HG03280 (cell line): ENCODE results near the gene HDAC4.

Experiments
- ATAC-seq: cut with Tn5 transposase; IDR thresholded peaks from one replicate; pipeline ENCODE4 v1.9.1; 2021; ENCODE audit warnings: mild to moderate bottlenecking, moderate library complexity; ENCODE audit not compliant: unreplicated experiment

Gene HDAC4

DNA sequence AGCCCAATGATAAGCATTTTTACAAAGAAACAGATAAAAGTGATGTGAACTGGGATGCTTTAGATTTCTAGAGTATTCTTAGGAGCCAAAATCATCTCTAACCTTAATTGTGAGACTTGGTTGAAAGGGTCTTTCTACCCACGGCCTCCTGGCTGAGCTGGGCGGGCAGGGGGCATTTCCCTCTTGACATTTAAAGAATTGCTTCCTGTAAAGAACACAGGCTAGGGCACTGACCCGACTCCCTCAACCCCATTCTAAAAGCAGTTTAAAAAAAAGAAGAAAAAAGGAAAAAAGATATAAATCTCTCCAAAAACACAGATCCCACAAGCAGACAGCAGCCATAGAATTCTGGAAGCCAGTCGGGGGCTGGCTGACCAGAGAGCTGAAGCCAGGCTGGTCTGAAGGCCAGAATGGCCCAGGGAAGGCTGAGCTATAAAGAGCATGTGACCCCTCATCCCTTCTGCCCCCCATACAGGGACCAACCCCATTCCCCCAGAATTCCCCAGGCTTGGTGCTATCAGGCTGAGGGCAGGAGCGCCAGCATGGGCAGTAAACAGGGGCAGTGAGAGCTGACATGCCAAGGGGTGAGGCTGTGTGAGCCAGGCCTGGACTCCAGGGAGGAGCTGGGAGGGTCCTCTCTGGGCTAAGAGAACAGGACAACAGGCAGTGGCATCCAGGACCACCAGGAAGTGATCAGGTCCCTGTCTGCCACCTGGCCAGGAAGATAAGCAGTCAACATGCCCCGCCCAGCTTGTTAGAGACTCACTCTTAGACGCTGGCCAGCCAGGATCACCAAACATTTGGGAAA, 188.5 kb downstream of the HDAC4 start:
- ATAC-seq, result no peak

DNA sequence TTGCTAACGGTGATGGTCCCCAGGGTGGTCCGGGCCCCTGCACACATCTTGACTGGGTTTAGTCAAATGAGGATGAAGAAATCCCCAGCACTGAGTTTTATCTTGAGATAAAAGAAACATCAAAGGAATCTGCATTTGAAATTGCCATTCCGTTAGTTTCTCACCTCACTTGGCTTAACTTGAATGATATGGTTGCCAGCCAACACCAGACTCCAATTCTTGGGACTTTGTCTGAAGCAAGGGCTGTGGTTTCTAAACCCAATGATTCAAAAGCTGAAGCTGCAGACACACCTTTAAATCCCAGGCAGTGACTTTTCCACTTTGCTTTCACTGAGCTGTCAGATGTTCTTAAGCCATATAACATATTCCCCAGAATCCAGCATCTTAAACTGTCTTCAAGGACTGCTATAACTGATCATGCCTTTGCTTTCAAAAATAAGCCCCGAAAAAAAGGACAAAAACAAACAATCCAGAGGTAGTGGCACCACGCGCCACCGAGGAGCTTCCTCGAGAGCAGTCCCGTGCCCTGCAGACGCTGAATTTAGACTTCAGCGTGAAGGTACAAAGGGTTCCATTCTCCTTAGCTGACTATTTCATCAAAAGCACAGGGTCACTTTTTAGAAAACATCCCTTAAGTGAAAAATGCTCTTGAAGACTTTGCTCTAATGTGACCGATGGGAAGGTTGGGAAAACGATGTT, 189.3 kb downstream of the HDAC4 start:
- ATAC-seq, result no peak

DNA sequence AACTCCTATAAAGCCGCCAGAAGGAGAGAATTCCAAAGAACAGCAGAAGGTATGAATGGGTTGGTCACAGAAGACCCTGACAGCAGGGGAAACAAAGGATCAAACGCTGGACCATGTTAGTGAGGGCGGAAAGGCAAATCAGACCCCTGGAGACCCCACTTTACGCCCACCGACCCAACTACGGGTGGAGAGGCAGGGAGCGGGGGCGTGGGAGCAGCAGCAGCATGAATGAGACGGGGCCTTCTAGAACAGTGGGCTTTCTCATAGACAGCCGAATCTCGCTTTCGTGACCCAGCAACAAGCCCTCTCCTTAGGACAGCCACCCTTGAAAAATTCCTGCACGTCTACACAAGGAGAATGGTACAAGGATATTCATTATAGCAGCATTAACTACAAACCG, 191.0 kb downstream of the HDAC4 start:
- ATAC-seq, result no peak

DNA sequence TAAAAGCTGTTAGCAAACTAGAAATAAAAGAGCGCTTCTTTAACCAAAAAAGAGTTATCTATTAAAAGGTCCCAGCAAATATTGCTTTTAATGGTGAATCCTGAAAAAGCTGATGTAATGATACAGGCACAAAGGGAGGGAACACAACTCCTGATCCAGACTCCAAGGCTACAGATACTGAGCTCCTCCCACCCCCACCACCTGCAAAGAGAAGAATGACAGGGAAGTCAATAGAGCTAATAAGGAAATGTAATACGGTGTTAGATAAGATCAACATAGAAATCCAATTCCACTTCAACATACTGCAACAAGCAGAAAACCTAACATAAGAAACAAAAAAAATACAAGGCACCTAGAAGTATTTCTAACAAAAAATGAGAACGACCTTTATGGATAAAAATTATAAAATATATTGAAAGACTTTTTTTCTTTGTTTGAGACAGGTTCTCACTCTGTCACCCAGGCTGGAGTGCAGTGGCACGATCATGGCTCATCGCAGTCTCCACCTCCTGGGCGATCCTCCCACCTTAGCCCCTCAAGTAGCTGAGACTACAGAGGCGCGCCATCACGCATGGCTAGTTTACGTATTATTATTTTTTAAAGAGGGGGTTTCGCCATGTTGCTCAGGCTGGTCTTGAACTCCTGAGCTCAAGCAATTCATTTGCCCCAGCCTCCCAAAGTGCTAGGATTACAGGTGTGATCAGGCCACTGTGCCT, 192.2 kb downstream of the HDAC4 start:
- ATAC-seq, result no peak

DNA sequence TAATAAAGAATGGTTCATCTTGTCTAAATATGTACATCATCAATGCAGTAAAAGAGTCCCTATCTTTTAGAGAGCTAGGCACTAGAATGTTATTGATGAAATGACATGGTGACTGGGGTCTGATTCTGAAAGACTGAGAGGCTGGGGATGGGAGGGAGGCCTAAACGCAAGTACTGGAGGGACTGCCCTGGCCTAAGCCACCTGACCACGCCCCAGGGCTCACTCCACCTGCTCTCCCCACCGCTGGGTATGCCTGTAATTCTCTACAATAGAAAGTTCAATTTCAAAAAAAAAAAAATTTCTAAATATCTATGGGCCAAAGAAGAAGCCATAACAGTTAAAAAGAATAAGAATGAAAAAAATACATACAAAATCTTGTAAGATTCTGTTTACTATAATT, 194.0 kb downstream of the HDAC4 start:
- no peak for ATAC-seq

DNA sequence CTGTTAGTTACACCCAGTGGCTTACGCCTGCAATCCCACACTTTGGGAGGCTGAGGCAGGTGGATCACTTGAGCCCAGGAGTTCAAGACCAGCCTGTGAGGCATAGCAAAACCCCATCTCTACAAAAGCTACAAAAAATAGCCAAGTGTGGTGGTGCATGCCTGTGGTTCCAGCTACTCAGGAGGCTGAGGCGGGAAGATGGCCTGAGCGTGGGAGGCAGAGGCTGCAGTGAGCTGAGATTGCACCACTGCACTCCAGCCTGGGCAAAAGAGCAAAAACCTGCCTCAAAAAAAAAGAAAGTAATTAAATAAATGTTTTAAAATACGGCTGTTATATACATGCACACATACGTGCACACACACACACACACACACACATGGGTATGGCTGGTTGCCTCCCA, 194.8 kb downstream of the HDAC4 start:
- ATAC-seq, result no peak

DNA sequence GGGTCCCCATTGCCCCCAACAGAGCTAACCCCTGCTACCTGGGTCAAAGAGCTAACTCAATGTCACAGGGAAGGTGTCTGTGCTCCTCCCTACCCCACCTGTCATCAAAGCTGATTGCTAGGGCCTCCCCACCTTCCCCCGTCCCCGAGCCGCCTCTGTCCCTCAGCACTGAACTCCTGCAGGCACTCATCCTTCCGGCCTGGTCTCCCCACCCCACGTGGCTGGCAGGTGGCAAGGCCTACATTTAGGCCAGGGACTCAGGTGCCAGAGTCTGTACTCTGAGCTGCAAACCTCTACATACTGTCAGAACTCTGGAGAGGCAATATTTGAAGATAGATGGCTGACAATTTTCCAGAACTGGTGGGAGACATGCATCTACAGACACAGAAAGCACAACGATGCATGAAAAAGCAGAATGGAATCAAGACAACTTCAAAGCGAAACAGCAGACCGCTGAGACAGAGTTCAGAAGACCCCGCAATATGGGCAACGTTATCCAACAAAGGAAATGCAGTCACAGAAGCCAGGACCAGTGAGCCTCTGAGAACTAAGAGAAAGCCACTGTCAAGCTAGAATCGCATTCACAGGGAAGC, 195.8 kb downstream of the HDAC4 start:
- no peak for ATAC-seq

DNA sequence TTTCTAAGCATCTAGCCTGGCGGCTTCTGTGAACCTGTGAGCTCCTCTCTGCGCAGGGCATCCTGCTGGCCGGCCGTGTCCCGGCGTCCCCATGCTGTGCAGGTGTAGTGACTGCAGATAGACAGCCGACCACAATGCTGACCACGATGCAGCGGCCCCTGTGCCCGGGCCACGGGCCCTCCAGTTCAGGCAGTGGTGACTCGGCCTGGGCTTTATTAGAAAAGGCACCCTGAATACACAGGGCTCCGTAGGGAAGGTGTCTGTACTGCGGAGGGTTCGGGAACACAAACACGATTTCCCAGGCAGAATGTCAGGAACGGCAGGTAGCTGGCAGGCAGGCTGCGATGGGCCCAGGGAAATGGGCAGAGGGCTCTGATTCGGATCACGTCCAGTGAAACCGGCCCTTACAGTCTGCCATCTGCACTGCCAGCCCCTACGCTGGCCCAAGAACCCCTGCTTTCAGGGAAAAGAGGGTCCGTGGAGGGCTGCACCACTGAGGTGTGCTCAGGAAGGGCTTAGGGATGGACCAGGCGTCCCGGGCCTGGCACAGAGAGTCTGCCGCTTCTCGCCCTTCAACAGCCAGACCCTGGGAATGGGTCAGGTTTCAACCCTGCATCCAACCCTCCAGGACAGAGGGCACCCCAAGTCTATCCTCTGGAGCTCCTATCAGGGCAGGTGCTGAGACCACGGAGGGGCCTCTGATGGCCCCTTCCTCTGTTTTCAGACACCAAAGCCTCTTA, 196.5 kb downstream of the HDAC4 start:
- ATAC-seq, result no peak

DNA sequence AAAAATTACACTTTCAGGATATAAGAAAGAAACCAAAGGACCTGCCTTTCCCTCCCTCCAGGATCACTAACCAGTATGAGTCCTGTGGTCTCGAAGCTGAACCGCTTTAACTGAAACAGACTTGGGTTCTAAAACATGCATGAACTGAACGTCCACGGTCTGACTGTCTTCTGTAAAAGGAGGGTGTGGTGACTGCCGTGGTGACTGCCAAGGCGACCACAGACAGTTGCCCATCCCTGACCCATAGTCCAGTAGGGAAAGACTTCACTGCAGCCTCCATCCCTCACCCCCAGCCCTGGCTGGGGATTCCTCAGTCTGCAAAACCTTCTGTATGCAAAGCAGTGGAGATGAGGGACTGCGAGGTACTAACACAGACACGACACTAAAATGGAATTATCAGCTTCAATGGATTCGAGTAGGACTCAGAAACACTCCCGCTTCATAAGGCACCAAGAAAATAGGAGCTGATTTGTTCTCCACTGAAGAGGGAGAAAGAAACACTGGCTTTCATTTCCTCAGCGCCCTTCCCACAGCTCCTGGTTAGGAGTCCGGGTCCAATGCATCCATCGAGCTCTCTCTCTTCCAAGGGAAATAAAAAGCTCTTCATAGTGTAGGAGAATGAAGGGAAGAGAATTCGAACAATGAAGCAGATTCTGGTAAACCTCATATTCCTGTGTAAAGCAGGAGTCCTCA, 197.2 kb downstream of the HDAC4 start:
- ATAC-seq, result no peak

DNA sequence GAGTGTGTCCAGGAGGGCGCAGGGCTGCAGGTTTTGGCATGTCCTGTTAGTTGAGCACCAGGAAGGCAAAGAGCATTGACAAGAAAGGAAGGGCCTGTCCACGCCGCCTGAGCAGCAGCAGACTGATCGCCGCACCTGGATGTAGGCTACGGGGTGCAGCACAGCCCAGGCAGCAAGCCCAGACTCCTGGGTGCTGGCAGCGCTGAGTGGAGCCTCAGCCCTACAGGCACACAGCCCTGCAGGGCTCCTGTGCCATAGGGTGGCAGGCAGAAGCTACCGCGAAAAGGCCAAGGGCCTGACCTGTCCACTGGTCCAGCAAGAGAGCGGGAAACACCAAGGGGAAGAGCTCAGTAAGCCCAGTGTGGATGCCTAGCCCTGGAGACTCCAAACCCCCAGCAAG, 198.0 kb downstream of the HDAC4 start:
- no peak for ATAC-seq

DNA sequence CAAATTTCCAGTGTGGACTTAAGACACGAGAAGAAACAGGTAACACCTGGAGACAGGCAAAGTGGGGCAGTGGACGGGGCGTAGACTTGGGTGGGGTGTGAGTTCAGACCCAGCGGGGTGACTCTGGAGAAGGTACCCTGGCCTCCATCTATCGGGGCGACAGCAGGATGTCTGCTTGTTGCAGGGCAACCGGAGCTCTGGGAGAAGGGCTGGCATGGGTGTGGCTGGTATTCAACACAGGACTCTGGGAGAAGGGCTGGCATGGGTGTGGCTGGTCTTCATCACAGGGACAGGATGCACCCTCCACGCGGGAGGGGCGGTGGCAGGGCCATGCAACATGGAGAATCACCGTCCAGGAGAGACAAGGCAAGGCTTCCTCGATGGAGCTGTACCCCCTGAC, 198.5 kb downstream of the HDAC4 start:
- no peak for ATAC-seq

DNA sequence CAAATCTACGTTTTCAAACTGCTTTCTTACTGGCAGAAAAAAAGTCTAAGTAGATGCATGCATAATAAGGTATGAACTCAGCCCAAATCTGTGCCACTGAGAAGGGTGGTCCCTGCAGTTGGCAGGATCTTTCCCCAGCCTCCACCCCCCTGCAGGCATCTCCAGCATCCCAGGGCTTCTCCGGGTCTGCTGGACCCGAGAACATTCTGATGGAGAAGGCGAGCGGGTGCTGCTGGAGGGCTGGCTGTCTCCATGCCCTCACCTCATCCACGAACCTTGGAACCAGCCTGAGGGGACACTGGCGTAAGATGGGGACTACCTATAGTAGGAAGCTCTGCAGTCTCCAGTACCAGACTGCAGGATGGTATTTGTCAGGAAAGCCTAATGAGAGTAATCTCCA, 198.9 kb downstream of the HDAC4 start:
- ATAC-seq, result no peak

DNA sequence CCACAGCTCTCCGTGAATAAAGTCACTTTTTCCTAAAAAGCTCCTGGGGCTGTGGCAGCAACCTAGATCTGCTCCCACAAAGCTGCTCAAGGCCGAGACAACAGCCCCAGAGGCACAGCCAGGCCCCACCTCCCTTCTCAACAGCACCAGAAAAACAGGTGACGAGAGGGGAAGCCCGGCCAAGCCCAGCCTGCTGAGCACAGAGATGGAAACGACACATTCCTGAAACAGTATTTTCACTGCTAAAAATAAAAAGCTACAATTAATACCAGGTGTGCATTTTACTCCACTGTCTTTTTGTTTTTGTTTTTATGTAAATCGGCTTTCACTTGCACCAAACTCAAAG, 199.3 kb downstream of the HDAC4 start:
- ATAC-seq, result no peak

DNA sequence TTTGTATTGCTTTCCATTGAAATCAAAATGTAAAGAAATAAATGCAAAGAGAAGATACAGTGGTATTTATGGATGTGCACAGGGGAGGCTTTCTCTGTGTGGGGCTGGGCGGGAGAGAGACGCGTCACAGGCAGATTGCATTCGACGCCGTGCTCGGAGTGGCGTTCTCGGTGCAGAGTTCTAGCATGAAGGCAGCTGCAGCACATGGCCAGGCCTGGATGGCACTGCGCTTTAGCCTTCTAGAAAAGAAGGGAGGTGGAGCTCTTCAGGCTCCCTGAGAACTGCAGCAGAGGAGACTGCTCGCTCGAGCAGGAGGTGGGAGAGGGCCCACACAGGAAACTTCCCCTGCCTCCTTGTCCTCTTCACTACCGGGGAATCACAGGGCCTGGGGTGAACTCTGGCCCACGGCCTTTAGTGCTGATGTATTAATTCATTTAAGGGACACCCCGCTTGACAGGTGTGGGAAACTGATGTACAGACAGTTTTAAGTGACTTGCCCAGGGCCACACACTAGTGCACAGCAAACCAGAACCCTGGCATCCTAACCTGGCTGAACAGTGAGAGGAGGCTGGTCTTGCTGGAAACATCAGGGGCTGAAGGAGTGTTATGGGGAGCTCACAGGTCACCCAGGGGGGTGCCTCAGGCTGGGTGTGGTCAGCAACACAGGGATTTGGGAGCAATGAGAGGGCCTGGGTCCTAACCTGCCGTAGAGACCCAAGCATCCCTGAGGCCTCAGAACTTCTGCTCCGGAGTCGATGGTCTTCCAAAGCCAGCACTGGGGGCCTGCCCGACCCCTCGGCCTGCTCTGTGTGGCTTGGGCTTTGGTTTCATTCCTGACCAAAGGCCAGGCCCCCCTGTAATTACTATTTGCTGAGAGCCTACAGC, 199.9 kb downstream of the HDAC4 start:
- no peak for ATAC-seq

DNA sequence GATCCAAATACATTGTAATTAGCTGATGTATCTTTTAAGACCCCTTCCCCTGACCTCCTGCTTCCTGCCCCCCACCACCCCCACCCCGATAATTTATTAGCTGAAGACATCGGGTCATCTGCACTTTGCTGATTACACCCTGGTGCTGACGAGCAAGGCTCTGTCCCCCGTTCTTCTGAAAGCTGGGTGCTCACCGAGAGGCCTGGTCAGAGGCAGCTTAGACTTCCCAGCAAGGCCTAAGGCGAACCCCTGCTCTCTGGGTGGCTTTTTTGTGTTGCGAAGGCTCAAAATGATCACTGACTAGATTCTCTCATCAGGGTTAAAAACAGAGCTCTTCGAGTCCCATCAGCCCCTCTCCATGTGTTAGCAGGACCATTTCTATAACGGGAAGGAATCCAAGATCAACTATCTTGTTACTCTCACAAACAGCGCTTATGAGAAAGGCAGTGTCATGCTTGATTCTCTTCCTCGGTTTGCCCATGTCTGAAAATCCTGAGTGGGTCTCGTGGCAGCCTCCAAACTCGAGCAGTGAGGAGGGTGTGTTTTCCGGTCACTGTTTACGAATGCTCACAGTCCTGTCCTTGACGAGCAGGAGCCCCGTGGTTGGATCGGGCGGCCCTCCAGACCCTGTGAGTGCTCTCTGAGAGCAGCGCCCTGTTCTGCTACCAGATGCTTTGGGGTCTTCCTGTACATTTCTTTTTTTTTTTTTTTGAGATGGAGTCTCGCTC, 201.6 kb downstream of the HDAC4 start:
- no peak for ATAC-seq

DNA sequence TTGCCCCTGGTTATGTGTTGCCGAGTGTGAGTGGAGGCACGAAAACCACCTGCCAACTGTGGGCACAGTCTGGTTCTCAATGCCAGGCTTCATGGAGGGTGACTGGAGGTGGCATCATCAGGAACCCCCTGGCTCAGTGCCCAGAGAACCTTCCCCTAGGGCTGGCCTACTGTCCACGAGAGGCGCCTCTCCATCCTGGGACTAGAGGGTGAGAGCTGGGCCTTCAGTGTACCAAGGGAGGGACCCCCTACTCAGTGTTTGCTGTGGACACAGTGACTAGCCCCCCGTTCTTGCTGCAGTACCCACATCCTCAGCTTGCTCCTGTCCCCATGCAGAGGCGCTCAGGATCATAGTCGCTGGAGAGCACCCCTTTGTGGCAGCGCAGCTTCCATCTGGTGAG, 202.6 kb downstream of the HDAC4 start:
- no peak for ATAC-seq

DNA sequence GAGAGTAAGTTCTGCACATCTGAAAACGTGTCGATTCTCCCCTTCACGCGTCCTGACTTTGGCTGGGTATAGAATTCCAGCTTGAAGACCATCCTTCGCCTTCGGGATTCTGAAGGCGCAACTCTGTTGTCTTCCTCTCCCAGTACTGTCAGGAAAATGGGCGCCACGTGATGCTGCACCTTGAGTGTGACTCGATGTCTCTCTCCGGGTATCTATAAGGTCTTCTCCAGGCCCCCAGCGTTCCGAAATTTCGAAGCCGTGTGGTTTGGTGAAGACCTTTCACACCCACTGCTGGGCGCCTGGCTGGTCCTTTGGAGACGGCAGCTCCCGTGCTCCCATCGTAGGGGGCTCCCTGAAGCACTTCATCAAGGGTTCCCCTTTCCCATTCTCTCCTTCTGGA, 203.7 kb downstream of the HDAC4 start:
- ATAC-seq, result no peak

DNA sequence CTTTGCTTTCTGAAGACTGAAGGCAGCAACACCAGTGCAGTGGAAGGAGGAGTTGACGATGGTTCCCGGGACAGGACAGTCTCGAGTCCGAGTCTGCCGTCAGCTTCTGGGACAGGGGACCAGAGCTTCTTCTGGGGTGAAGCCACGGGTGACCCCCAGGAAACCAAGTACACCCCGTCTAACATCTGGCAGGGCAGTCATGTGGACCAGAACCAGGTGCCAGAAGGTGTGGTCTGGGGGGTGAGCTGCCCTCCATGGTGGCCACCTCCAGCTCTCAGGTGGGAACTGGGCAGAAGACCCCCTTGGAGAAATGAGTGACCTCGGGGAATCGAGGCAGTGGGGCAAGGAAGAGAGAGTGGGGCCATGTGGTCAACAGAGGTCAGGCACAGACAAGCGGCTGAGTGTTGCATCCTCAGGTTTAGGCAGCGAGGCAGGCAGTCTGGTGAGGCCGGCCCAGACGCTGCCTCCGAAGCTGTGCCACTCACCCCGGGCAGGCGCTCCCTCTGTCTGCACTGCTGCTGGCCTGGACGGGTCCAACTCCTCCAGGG, 204.3 kb downstream of the HDAC4 start:
- no peak for ATAC-seq
